Astrocyte of the spinal cord (primary cell): Measurements from ENCODE around the gene ZNF423.

ENCODE experiments used
- DNase-seq: peaks from one replicate; pipeline ENCODE4 v3.0.0; 2011; ENCODE audit warnings: low read depth, low spot score
- H3K4me3 ChIP-seq: 2 replicates; pipeline ENCODE4 v1.5.1; 2011; ENCODE audit warnings: low read depth, mild to moderate bottlenecking, low read length, moderate library complexity
- CTCF ChIP-seq: IDR thresholded peaks from 2 replicates; pipeline ENCODE4 v1.5.1; 2012; ENCODE audit warnings: low read depth, mild to moderate bottlenecking, low read length, inconsistent platforms
- in situ Hi-C: cut with HindIII; loops from 2 replicates; pipeline ENCODE4 v1.10.0; 2017; ENCODE audit warnings: low sequenced_read_pairs

Gene ZNF423

GRCh38 chr16:49809062-49809461, 46.9 kb downstream of the ZNF423 start:
- no peak overlapping the region for H3K4me3 ChIP-seq
- no peak for DNase-seq
- no peak for TF ChIP-seq CTCF
- in situ Hi-C loops = no loop called here

GRCh38 chr16:49806446-49806845, 49.5 kb downstream of the ZNF423 start:
- DNase-seq = peak; percentile 56

GRCh38 chr16:49801290-49801689, 54.6 kb downstream of the ZNF423 start:
- in situ Hi-C loops = no loop called here
- no peak for TF ChIP-seq CTCF
- no peak overlapping the region for H3K4me3 ChIP-seq
- no peak for DNase-seq

More at GRCh38 chr16:49806446-49806845, 49.5 kb downstream of the ZNF423 start:
- no peak overlapping the region for H3K4me3 ChIP-seq
- in situ Hi-C loops = no loop called here
- TF ChIP-seq CTCF = no peak

GRCh38 chr16:49800876-49801275, 55.0 kb downstream of the ZNF423 start:
- TF ChIP-seq CTCF = no peak
- in situ Hi-C loops = no loop called here
- no peak overlapping the region for H3K4me3 ChIP-seq
- no peak for DNase-seq

GRCh38 chr16:49800441-49800840, 55.5 kb downstream of the ZNF423 start:
- no peak overlapping the region for H3K4me3 ChIP-seq
- no peak for DNase-seq
- no peak for TF ChIP-seq CTCF
- in situ Hi-C loops = no loop called here

GRCh38 chr16:49799172-49799571, 56.7 kb downstream of the ZNF423 start:
- in situ Hi-C loops = no loop called here
- TF ChIP-seq CTCF = no peak
- H3K4me3 ChIP-seq = no peak overlapping the region
- peak; percentile 26 for DNase-seq

- in situ Hi-C loops = no loop called here
- DNase-seq = no peak
- no peak overlapping the region for H3K4me3 ChIP-seq
- no peak for TF ChIP-seq CTCF
Measured at GRCh38 chr16:49795513-49795912, 60.4 kb downstream of the ZNF423 start.
